ENCODE measurements around the gene GXYLT2. TPM values are rescaled to one million over a fixed set of nuclear protein-coding genes. Genes with fewer than 3 reads are reported as not detected.

GXYLT2 gene
- total and polyA plus RNA-seq, 8 donors: 12.4 to 27.9 (median 16.7) TPM

GRCh38 chr3:72932416-72932815, 44.6 kb downstream of the GXYLT2 start:
- intact Hi-C loops (cut with DNase I): no loop called here
- Histone ChIP-seq H3K9me3 (no peaks in the 10 kb centered on the region), H3K27ac (no peak overlapping the region), H3K4me3 (no peak overlapping the region), H3K4me1 (no peaks in the 10 kb centered on the region), H3K36me3 (no peaks in the 10 kb centered on the region), H3K27me3 (no peaks in the 10 kb centered on the region)
- DNase-seq: no peak
- TF ChIP-seq CTCF (IDR thresholded peaks at IDR 0.05): no peak
- no peak for ATAC-seq

- peak; percentile 62 to 69 for TF ChIP-seq CTCF (IDR thresholded peaks at IDR 0.05)
- intact Hi-C loops (cut with DNase I): no loop called here
- H3K27ac ChIP-seq: peak overlapping the region in 1 of 2 donors; percentile 23
- no peaks in the 10 kb centered on the region for H3K9me3 ChIP-seq
- H3K36me3 ChIP-seq: no peaks in the 10 kb centered on the region
- ATAC-seq: peak; percentile 91
- peak in 3 of 4 donors; percentile 39 to 95 (median 91) for DNase-seq
- H3K4me3 ChIP-seq: no peak overlapping the region
- peaks cover 0 to 15% of the 10 kb centered on the region in 2 donors for H3K4me1 ChIP-seq
- no peaks in the 10 kb centered on the region for H3K27me3 ChIP-seq
Measured at GRCh38 chr3:72938471-72939265, 50.8 kb downstream of the GXYLT2 start.

GRCh38 chr3:72941245-72941644, 53.4 kb downstream of the GXYLT2 start:
- no peaks in the 10 kb centered on the region for H3K27me3 ChIP-seq
- H3K27ac ChIP-seq: no peak overlapping the region
- H3K9me3 ChIP-seq: no peaks in the 10 kb centered on the region
- H3K4me1 ChIP-seq: peaks cover 0 to 22% of the 10 kb centered on the region in 2 donors
- TF ChIP-seq CTCF (IDR thresholded peaks at IDR 0.05): no peak
- intact Hi-C loops (cut with DNase I): loop anchor here in 1 of 2 donors (10.0 kb wide), 1 partner anchor 144 kb away; no protein-coding TSS in a partner anchor
- H3K36me3 ChIP-seq: no peaks in the 10 kb centered on the region
- DNase-seq: no peak
- H3K4me3 ChIP-seq: no peak overlapping the region
- no peak for ATAC-seq

- no peak for TF ChIP-seq CTCF (IDR thresholded peaks at IDR 0.05)
- H3K27ac ChIP-seq: no peak overlapping the region
- intact Hi-C loops (cut with DNase I): loop anchor here in 1 of 2 donors (10.0 kb wide), 1 partner anchor 142 kb away; no protein-coding TSS in a partner anchor
- ATAC-seq (no peak), DNase-seq (no peak)
- H3K4me1 ChIP-seq: peaks cover 0 to 22% of the 10 kb centered on the region in 2 donors
- no peaks in the 10 kb centered on the region for H3K27me3 ChIP-seq
- no peak overlapping the region for H3K4me3 ChIP-seq
- no peaks in the 10 kb centered on the region for H3K36me3 ChIP-seq
- H3K9me3 ChIP-seq: no peaks in the 10 kb centered on the region
Measured at GRCh38 chr3:72942427-72942826, 54.6 kb downstream of the GXYLT2 start.

- no peak overlapping the region for H3K27ac ChIP-seq
- peaks cover 0 to 8% of the 10 kb centered on the region in 2 donors for H3K4me1 ChIP-seq
- intact Hi-C loops (cut with DNase I): loop anchor here in 1 of 2 donors (10.0 kb wide), 1 partner anchor 140 kb away; no protein-coding TSS in a partner anchor
Measured at GRCh38 chr3:72944696-72945095, 56.9 kb downstream of the GXYLT2 start.

More at GRCh38 chr3:72944696-72945095, 56.9 kb downstream of the GXYLT2 start:
- TF ChIP-seq CTCF (IDR thresholded peaks at IDR 0.05): no peak
- Histone ChIP-seq H3K9me3 (no peaks in the 10 kb centered on the region), H3K27me3 (no peaks in the 10 kb centered on the region), H3K36me3 (no peaks in the 10 kb centered on the region), H3K4me3 (no peak overlapping the region)
- ATAC-seq (no peak), DNase-seq (no peak)
